RKO (cell line): Measurements from ENCODE around the gene TMCC3.

Experiments
- DNase-seq: peaks from one replicate; pipeline ENCODE4 v3.0.0-alpha.2; 2016; ENCODE audit warnings: low spot score

The TMCC3 gene

GRCh38 chr12:94671917-94672316 lies 21.6 kb upstream of the TMCC3 start:
- no peak for DNase-seq

GRCh38 chr12:94670898-94671297 lies 20.5 kb upstream of the TMCC3 start:
- no peak for DNase-seq

GRCh38 chr12:94670075-94670474 lies 19.7 kb upstream of the TMCC3 start:
- no peak for DNase-seq

GRCh38 chr12:94667031-94667540 lies 16.7 kb upstream of the TMCC3 start:
- DNase-seq = no peak

DNA sequence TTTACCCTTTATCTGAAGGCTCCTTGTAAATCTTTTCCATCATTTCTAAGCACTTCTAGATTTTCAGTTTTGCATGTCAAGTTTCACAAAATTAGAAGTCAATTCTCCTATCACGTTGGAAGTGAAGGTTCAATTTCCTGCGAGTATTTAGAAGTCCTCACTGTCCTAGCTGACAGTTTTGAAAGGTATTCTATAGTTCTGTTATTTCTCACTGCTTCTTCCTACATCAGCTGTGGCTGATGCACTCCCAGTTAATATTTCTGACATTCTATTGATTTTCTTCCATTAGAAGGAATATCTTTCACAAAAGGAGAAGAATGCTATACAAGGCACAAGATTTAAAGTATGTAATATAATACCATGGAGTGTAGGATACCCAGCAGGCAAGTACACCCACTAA lies 15.8 kb upstream of the TMCC3 start:
- no peak for DNase-seq

DNA sequence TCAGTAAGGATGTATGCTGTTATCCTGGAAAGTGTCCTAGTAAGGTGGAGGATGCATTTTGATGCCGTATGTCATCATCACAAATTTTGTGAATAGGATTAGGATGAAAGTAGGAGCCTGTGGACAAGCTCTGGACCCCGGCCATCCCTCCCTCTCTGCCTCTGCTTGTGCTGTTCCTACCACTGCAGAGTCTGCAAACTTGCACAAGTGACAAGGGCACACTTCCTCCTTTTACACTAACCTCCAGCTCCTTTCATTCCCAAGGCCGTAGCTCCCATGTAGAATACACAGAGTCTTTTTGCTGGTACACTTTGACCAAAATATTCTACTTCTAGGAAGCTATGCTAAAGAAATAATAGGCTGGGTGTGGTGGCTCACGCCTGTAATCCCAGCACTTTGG lies 13.3 kb upstream of the TMCC3 start:
- no peak for DNase-seq

DNA sequence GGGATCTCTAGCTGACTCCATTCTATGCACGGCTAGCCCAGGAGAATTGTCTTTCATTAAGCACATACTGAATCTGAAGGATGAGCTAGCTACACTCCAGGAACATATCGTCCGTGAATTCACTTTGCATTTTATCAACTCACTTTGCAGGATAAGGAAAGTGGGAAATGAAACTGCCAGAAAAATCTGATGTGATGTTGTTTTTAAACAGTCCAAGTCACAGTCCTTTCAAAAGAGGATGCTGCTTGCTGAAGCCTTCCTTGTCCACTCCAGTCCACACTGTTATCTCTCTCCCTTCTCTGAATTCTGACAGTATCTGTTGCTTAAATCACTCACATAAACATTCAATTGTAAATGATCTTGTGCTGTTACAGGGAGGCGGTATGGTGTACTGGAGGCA lies 12.7 kb upstream of the TMCC3 start:
- DNase-seq = no peak

- DNase-seq = no peak
Observed at GRCh38 chr12:94660436-94660835, 10.1 kb upstream of the TMCC3 start.

GRCh38 chr12:94659346-94659930 lies 9.1 kb upstream of the TMCC3 start:
- no peak for DNase-seq

DNA sequence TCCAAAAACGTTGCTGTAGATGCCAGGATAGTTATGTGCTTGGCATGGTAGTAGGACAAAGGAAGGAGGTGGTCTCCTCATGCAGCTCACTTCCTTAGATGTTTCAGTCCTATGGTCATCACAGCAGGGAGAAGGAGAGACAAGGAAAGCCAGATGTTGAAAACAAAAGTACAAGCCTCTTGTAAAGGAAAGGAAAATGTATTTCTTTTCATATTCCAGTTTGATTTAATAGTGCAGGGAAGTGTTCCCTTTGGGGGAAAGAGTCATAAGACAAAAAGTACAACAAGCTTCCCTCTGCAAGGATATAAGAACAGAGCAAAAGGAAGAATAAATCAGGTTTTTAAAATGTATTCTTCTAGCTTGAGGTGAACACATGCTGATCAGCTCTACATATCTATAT lies 8.6 kb upstream of the TMCC3 start:
- no peak for DNase-seq

DNA sequence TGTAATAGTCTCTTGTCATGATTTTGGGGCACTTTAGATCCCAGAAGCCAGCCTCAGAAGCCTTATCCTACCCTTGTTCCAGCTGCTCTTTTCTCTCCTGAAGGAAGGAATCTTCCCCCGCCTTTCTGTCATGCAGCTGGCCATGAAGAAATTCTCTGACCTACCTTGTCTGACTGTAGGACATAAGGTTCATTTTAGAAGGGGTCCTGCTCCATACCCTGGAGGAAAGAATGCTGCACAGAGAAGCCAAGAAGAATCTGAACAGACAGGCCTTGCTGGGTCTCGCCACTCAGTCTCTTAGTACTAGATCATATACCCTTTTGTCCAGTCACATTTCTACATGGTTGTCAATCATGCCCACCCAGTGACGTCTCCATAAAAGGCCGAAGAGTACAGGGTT lies 6.2 kb upstream of the TMCC3 start:
- DNase-seq = no peak

GRCh38 chr12:94649349-94650142 lies 811 bp downstream of the TMCC3 start:
- DNase-seq = no peak

DNA sequence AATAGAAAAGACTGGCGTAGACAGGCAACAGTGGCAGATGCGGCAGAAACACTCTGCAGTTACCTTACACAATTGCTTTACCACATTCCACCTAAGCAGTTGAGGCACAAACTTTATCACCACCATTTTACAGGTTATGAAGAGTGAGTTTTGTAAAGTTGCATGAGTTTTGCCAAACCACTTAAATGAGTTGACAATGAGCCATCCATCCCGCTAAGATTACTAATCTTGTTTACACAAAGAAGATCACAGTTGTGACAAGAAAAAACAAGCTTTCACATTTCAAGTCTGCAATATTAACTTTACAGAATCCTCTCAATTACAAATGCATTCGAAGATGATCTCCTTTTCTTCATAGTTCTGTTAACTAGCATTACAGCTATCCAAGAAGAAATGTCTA lies 1.8 kb downstream of the TMCC3 start:
- DNase-seq = no peak

DNA sequence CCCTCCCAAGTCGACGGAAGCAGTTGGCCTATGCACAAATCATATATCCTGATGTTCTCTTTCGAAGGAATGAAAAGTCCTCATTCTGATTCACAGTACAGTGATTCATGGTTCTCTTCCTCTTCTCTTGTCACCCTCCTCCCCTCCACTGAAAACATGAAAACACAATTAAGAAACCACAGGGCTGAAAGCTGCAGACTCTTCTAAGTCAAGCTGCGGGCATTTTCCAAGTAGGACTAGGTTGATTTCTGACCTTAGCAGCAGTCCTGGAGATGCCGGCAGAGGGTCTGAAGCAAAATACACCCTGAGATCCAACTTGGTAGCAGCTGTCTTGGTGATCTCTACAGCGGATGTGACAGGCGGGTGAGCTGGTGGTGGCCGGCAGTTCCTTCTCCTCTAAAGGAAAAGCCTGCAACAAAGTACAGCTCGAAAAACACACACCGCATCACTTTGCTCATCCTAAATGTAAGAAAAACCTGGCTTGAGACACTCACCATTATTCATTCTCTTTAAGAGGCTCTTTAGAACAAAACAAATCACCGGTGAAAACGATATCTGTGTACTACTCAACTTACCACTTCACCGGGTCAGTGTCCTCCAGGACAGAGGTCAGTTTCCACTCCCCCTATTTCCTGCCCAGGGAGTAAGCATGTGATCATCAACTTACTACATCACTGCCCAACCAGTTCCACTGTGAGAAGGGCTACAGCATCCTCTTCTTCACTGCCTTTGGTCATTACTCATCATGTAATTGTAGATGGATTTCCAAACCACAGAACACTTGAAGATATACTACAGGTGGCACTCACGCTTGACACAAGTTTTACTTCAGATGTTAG lies 6.0 kb downstream of the TMCC3 start:
- peak; percentile 58 for DNase-seq

- DNase-seq = no peak
Observed at GRCh38 chr12:94643606-94644005, 6.8 kb downstream of the TMCC3 start.

DNA sequence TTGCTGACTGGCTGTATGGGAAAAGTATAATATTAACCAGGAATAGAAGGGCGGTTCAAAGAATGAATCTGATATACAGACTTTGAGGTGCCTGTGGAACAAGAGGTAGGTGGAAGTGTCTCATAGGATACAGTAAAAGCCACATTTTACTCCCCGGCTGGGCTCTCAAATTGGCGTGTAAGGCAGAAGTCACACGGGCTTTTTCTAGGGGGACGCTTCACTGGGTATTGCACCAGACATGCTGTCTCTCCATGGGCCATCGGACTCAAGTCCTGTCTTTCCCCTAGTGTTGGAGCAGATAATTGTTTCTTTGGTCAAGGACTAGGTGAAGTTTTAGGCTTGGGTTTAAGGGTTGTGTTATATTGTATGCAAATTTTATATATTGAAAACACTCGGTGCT lies 9.1 kb downstream of the TMCC3 start:
- no peak for DNase-seq

DNA sequence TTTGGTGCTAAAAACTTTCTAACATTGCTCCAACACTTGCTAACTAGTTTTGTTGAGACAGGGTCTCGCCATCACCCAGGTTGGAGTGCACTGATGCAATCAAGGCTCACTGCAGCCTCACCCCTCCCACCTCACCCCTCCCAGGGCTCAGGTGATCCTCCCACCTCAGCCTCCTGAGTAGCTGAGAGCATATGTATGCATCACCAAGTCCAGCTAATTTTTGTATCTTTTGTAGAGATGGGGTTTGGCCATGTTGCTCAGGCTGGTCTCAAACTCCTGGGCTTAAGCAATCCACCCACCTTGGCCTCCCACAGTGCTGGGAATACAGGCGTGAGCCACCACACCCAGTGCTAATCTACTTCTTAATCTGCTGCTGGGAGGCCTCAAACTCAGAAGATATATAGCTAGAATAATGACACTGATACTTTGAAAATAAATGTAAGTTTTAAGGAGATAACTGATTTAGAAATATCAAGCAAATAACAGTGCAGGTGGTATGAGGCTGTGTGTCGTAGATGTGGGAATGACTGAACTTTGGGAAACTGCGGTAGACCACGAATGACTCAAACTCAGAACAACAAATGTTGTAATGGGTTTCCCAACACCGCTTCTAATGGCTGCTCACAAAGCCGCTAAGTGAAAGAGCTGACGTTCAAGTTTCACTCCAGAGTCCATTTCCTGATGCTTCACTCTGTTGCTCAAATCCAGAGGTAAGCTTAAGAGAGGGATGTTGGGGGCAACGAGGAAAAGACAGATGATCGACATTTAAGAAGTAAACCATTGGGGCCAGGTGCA lies 10.0 kb downstream of the TMCC3 start:
- DNase-seq = no peak

DNA sequence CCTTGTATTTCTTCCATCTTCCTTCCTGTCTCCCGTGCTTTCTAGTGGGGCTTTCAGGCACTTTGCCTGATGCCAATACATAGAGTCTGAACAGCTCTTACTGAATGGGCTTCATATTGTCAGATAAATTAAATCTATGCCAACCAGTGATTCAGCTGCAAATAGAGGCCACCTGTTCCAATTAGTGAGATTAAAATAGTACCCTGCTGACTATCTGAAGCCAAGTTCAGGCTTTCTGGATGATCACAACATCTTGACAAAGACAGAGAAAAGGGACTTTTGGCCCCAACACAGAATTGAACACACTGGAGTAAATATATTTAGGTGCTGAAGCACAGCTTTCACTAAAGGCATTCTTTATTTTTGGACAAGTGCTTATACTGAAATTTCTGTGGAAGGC lies 11.8 kb downstream of the TMCC3 start:
- DNase-seq = no peak

- no peak for DNase-seq
Observed at GRCh38 chr12:94637390-94638113, 12.8 kb downstream of the TMCC3 start.

DNA sequence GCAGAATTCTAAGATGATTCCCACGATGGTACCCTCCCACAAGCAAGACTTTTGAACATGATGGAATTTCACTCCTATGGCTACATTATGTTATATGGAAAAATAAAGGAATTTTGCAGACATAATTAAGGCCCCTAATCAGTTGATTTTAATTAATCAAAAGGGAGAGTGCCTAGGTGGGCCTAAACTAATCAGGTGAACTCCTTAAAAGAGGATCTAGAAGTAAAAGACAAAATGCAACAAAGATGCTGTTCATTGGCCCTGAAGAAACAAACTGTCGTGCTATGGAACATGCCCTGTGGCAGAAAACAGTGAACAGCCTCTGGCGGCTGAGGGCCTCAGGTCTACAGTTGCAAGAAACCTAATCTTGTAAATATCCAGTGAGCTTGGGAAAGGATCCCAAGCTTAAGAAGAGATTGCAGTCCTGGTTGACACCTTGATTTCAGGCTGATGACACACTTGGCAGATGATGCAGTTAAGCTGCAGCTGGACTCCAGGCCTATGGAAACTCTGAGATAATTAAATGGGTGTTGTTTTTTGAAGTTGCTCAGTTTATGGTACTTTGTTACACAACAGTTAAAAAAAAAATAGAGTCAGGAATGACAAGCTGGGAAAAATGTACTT lies 13.8 kb downstream of the TMCC3 start:
- DNase-seq = no peak

DNA sequence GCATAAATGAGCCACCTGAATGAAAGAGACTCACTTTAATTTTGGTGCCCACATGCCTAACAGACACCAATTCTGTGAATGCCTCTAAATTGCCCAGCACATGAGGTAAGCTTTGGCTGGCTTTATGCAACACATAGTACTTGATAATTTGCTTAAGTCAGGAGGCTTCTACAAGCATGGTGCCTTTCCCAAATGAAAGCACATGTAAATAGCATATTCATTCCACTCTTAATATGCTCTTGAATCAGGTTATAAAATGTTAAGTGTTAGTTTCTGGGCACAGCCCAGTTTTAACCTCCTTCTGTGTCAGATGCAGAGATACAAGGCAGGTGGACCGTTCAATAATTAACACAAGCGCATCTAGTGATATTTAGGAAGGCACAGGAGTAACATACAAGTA lies 15.6 kb downstream of the TMCC3 start:
- no peak for DNase-seq
